Neural cell (in vitro differentiated cells): ENCODE results near the gene NOS1AP.

Experiments
- CTCF ChIP-seq: fragments of 450-650 bp; IDR thresholded peaks from 2 replicates; pipeline ENCODE4 v1.5.1; 2014; ENCODE audit warnings: antibody characterized with exemption, mild to moderate bottlenecking, moderate library complexity; ENCODE audit not compliant: poor library complexity, severe bottlenecking
- TAF1 ChIP-seq: IDR thresholded peaks from 2 replicates; pipeline ENCODE4 v1.6.1; 2012; ENCODE audit warnings: low read depth

- peak; percentile 90 for TF ChIP-seq CTCF
- TF ChIP-seq TAF1, result no peak
Measured at GRCh38 chr1:162391790-162392563, 322.5 kb downstream of the NOS1AP start.
